Natural killer cell (primary cell): ENCODE data around the gene HCFC1. TPM values are rescaled to one million over a fixed set of nuclear protein-coding genes. Genes with fewer than 3 reads are reported as not detected.
A peak's percentile ranks its signal among the peaks of the same experiment; 100 is the strongest.

Source experiments
- ATAC-seq, 3 donors: fragments of 150-1000 bp in 2 of 3; fragments of 200-7000 bp in 1 of 3; cut with Tn5 transposase; 1 replicate in 1 of 3; 2 replicates in 2 of 3; pipeline ENCODE4 v1.10.0; 2021; ENCODE audit warnings: mild to moderate bottlenecking in 2 of 3, moderate library complexity in 2 of 3
- DNase-seq, 2 donors: peaks; one replicate each; pipeline versions ENCODE4 v3.0.0 to v3.0.0-alpha.2; 2013 to 2021; ENCODE audit warnings: mixed read lengths in 1 of 2
- H3K27ac ChIP-seq: one replicate; pipeline ENCODE4 v1.5.1; 2013; ENCODE audit warnings: mild to moderate bottlenecking, low read length
- H3K27me3 ChIP-seq: one replicate; pipeline ENCODE4 v1.6.1; 2013; ENCODE audit warnings: low read length; ENCODE audit not compliant: control insufficient read depth, insufficient read depth
- H3K36me3 ChIP-seq: one replicate; pipeline ENCODE4 v1.6.1; 2013; ENCODE audit warnings: low read length; ENCODE audit not compliant: control insufficient read depth, insufficient read depth
- H3K4me1 ChIP-seq: one replicate; pipeline ENCODE4 v1.6.1; 2013; ENCODE audit warnings: low read length; ENCODE audit not compliant: control insufficient read depth, insufficient read depth
- H3K4me3 ChIP-seq: one replicate; pipeline ENCODE4 v1.5.1; 2013; ENCODE audit warnings: low read length
- H3K9me3 ChIP-seq: one replicate; pipeline ENCODE4 v1.6.1; 2013; ENCODE audit warnings: low read length; ENCODE audit not compliant: control insufficient read depth, insufficient read depth
- H3K27ac Mint-ChIP-seq, 2 donors: one replicate each; pipeline ENCODE4 v1.8.0; 2022; ENCODE audit warnings: mild to moderate bottlenecking in 2 of 2, mixed read lengths in 2 of 2, moderate library complexity in 1 of 2
- H3K27me3 Mint-ChIP-seq, 2 donors: one replicate each; pipeline ENCODE4 v1.8.0; 2022; ENCODE audit warnings: low read depth in 2 of 2, mixed read lengths in 2 of 2
- H3K36me3 Mint-ChIP-seq: one replicate; pipeline ENCODE4 v1.8.0; 2022; ENCODE audit warnings: mixed read lengths
- H3K4me1 Mint-ChIP-seq, 2 donors: one replicate each; pipeline ENCODE4 v1.8.0; 2022; ENCODE audit warnings: mixed read lengths in 2 of 2
- H3K4me3 Mint-ChIP-seq: one replicate; pipeline ENCODE4 v1.8.0; 2022; ENCODE audit warnings: mild to moderate bottlenecking, moderate library complexity, mixed read lengths
- H3K9me3 Mint-ChIP-seq, 2 donors: one replicate each; pipeline ENCODE4 v1.8.0; 2022; ENCODE audit warnings: mixed read lengths in 2 of 2
- WGBS: methylation state at CpG from one replicate; pipeline ENCODE4 v1.1.7; 2013; ENCODE audit warnings: missing lambda C conversion rate; ENCODE audit not compliant: insufficient coverage; 5-methylcytosine and 5-hydroxymethylcytosine counted together
- intact Hi-C: fragments of 100-400 bp; cut with micrococcal nuclease; formaldehyde crosslinking; loops from one replicate; pipeline ENCODE4 v1.14.2; 2022
- total RNA-seq, 4 donors: library from RNA; stranded (reverse); fragments of 120-200 nt in 1 of 4; gene quantifications; one replicate each; pipeline versions ENCODE4 v1.2.3 to v1.2.4, GENCODE V29; 2013 to 2022
- TF ChIP-seq, protein P1 (sequence below): fragments of 200-600 bp; IDR thresholded peaks from one replicate; pipeline ENCODE4 v1.8.0; 2022; ENCODE audit warnings: antibody characterized with exemption

Gene HCFC1
- total RNA-seq, 3 donors from 2014 or later (not counting 1 experiment from before 2014, with no cell fraction given), result 65.2 to 76.7 (median 67.5) TPM

DNA sequence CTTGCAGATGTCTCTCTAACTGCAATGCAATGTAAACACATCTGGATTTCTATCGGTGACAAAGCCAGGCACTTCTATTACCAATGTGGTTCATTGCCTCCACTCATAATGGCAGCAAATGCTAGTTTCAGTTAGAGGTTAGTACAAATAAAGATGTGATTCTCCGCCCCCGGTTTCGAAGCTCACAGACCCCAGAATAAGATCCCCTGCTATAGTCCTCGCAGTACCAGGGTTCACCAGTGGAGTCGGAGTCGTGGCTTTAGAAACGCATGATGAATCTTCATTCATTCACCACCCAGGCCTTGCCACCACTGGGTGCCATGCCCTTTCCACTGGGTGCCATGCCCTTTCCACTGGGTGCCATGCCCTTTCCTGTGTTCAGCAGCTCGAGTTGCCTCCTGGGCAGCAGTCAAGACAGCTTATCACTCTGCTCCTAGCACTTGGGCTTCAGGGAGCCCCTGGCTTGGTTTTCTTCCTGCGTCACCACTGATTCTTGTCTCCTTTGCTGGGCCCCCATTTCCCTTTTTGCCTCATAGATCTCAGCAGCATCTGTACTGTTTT, 33.3 kb downstream of the HCFC1 start:
- Mint-ChIP-seq H3K9me3 (no peaks in the 10 kb centered on the region), H3K4me3 (no peak overlapping the region), H3K27ac (no peak overlapping the region), H3K27me3 (no peaks in the 10 kb centered on the region), H3K4me1 (peaks cover 5 to 16% of the 10 kb centered on the region in 2 donors), H3K36me3 (no peaks in the 10 kb centered on the region)
- intact Hi-C loops, result no loop called here
- DNase-seq, result no peak
- 81% methylated on average over 10 of the region's 10 CpGs for WGBS
- ATAC-seq, result no peak
- no peaks in the 10 kb centered on the region for H3K9me3 ChIP-seq
- no peak overlapping the region for H3K27ac ChIP-seq
- H3K4me3 ChIP-seq, result no peak overlapping the region
- TF ChIP-seq, protein P1, sequence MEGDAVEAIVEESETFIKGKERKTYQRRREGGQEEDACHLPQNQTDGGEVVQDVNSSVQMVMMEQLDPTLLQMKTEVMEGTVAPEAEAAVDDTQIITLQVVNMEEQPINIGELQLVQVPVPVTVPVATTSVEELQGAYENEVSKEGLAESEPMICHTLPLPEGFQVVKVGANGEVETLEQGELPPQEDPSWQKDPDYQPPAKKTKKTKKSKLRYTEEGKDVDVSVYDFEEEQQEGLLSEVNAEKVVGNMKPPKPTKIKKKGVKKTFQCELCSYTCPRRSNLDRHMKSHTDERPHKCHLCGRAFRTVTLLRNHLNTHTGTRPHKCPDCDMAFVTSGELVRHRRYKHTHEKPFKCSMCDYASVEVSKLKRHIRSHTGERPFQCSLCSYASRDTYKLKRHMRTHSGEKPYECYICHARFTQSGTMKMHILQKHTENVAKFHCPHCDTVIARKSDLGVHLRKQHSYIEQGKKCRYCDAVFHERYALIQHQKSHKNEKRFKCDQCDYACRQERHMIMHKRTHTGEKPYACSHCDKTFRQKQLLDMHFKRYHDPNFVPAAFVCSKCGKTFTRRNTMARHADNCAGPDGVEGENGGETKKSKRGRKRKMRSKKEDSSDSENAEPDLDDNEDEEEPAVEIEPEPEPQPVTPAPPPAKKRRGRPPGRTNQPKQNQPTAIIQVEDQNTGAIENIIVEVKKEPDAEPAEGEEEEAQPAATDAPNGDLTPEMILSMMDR, result no peak
- H3K27me3 ChIP-seq, result no peaks in the 10 kb centered on the region
- no peaks in the 10 kb centered on the region for H3K36me3 ChIP-seq
- H3K4me1 ChIP-seq, result peaks cover 26% of the 10 kb centered on the region

DNA sequence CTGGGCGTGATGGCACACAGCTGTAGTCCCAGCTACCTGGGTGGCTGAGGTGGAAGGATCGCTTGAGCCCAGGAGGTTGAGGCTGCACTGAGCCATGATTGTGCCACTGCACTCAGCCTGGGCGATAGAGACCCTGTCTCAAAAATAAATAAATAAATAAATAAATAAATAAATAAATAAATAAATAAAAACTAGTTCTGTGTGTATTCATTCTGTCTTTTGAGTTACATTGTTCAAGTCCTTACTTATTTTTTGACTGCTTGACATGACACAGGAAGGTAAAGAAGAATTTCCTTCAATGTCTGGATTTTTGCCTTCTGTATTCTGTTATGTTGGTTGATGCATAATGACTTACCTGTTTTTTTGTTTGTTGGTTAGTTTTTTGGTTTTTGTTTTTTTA, 34.6 kb downstream of the HCFC1 start:
- ATAC-seq (no peak), DNase-seq (no peak)
- H3K9me3 Mint-ChIP-seq, result no peaks in the 10 kb centered on the region
- no peaks in the 10 kb centered on the region for H3K27me3 Mint-ChIP-seq
- Histone ChIP-seq H3K36me3 (peaks cover 3% of the 10 kb centered on the region), H3K4me3 (no peak overlapping the region), H3K27ac (no peak overlapping the region), H3K9me3 (no peaks in the 10 kb centered on the region), H3K4me1 (peaks cover 26% of the 10 kb centered on the region), H3K27me3 (no peaks in the 10 kb centered on the region)
- H3K4me3 Mint-ChIP-seq, result no peak overlapping the region
- H3K27ac Mint-ChIP-seq, result peak overlapping the region in 1 of 2 donors; percentile 60
- intact Hi-C loops, result no loop called here
- no peaks in the 10 kb centered on the region for H3K36me3 Mint-ChIP-seq
- TF ChIP-seq, protein P1, result no peak
- 100% methylated on average over 2 of the region's 3 CpGs for WGBS
- peaks cover 5 to 16% of the 10 kb centered on the region in 2 donors for H3K4me1 Mint-ChIP-seq

DNA sequence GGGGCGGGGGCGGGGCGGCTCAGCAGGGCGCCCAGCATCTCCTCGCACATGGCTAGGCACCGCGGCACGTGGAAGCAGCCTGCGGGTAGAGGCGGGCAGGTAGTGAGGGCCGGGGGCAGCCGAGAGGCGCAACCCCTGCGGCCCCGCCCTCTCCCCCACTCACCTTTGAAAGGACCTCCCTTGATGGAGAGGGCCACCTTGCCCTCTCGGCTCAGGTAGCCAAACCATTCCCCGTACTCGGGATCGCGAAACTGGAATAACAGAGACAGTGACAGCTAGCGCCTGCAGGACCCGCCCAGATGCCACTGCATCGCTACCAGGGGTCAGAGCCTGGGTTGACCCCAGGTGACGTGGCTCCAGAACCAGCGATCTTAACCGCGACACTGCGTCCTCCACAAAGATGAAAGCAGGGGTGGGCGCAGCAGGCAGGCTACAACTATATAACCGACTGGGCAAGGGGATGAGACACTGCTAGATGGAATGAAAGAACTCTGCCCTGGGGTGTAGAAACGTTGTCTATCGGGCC, 36.2 kb downstream of the HCFC1 start:
- no peaks in the 10 kb centered on the region for H3K36me3 Mint-ChIP-seq
- H3K9me3 Mint-ChIP-seq, result no peaks in the 10 kb centered on the region
- H3K27ac Mint-ChIP-seq, result no peak overlapping the region
- ATAC-seq (no peak), DNase-seq (no peak)
- no peaks in the 10 kb centered on the region for H3K9me3 ChIP-seq
- H3K36me3 ChIP-seq, result peaks cover 19% of the 10 kb centered on the region
- H3K4me1 ChIP-seq, result peaks cover 17% of the 10 kb centered on the region
- H3K27ac ChIP-seq, result no peak overlapping the region
- TF ChIP-seq, protein P1, result no peak
- H3K4me3 ChIP-seq, result peak overlapping the region; percentile 39
- H3K4me3 Mint-ChIP-seq, result peak overlapping the region; percentile 57
- WGBS, result 35% methylated on average over 25 of the region's 32 CpGs
- peaks cover 4 to 18% of the 10 kb centered on the region in 2 donors for H3K4me1 Mint-ChIP-seq
- H3K27me3 ChIP-seq, result no peaks in the 10 kb centered on the region
- H3K27me3 Mint-ChIP-seq, result no peaks in the 10 kb centered on the region
- intact Hi-C loops, result no loop called here
